Measurements from ENCODE around the gene ARMC2. TPM values are rescaled to one million over a fixed set of nuclear protein-coding genes. Genes with fewer than 3 reads are reported as not detected.

Gene ARMC2
- total and polyA plus RNA-seq, 8 donors: 7.8 to 30.0 (median 24.9) TPM

- Histone ChIP-seq H3K36me3 (no peaks in the 10 kb centered on the region), H3K27me3 (no peaks in the 10 kb centered on the region), H3K4me1 (peaks cover 44 to 65% of the 10 kb centered on the region in 2 donors), H3K27ac (peak overlapping the region; percentile 55 to 89), H3K4me3 (no peak overlapping the region), H3K9me3 (no peaks in the 10 kb centered on the region)
- no peak for DNase-seq
- intact Hi-C loops (cut with DNase I): no loop called here
- ATAC-seq: peak; percentile 5
- TF ChIP-seq, protein P1, sequence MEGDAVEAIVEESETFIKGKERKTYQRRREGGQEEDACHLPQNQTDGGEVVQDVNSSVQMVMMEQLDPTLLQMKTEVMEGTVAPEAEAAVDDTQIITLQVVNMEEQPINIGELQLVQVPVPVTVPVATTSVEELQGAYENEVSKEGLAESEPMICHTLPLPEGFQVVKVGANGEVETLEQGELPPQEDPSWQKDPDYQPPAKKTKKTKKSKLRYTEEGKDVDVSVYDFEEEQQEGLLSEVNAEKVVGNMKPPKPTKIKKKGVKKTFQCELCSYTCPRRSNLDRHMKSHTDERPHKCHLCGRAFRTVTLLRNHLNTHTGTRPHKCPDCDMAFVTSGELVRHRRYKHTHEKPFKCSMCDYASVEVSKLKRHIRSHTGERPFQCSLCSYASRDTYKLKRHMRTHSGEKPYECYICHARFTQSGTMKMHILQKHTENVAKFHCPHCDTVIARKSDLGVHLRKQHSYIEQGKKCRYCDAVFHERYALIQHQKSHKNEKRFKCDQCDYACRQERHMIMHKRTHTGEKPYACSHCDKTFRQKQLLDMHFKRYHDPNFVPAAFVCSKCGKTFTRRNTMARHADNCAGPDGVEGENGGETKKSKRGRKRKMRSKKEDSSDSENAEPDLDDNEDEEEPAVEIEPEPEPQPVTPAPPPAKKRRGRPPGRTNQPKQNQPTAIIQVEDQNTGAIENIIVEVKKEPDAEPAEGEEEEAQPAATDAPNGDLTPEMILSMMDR (IDR thresholded peaks at IDR 0.05): no peak
Measured at GRCh38 chr6:108946695-108947094, 98.5 kb downstream of the ARMC2 start.

- H3K4me1 ChIP-seq: peaks cover 42 to 59% of the 10 kb centered on the region in 2 donors
- H3K27ac ChIP-seq: peak overlapping the region; percentile 55 to 89
- no peak overlapping the region for H3K4me3 ChIP-seq
- H3K9me3 ChIP-seq: no peaks in the 10 kb centered on the region
- no peaks in the 10 kb centered on the region for H3K27me3 ChIP-seq
- DNase-seq (peak in 2 of 4 donors; percentile 52 to 86), ATAC-seq (peak; percentile 73)
- no peaks in the 10 kb centered on the region for H3K36me3 ChIP-seq
- intact Hi-C loops (cut with DNase I): no loop called here
- TF ChIP-seq, protein P1 (IDR thresholded peaks at IDR 0.05): no peak
Measured at GRCh38 chr6:108947114-108947854, 99.1 kb downstream of the ARMC2 start.

- TF ChIP-seq, protein P1 (IDR thresholded peaks at IDR 0.05): no peak
- ATAC-seq (peak; percentile 13), DNase-seq (peak in 1 of 4 donors; percentile 51)
- no peaks in the 10 kb centered on the region for H3K27me3 ChIP-seq
- intact Hi-C loops (cut with DNase I): no loop called here
- H3K4me3 ChIP-seq: no peak overlapping the region
- peaks cover 35 to 50% of the 10 kb centered on the region in 2 donors for H3K4me1 ChIP-seq
- H3K9me3 ChIP-seq: no peaks in the 10 kb centered on the region
- no peaks in the 10 kb centered on the region for H3K36me3 ChIP-seq
- peak overlapping the region; percentile 13 to 89 for H3K27ac ChIP-seq
Measured at GRCh38 chr6:108948181-108948661, 100.0 kb downstream of the ARMC2 start.

- intact Hi-C loops (cut with DNase I): no loop called here
- peak overlapping the region in 1 of 2 donors; percentile 13 for H3K27ac ChIP-seq
- no peaks in the 10 kb centered on the region for H3K9me3 ChIP-seq
- DNase-seq: peak in 2 of 4 donors; percentile 70 to 88
- no peak for ATAC-seq
- no peak overlapping the region for H3K4me3 ChIP-seq
- H3K4me1 ChIP-seq: peaks cover 26 to 32% of the 10 kb centered on the region in 2 donors
- H3K27me3 ChIP-seq: no peaks in the 10 kb centered on the region
- TF ChIP-seq, protein P1 (IDR thresholded peaks at IDR 0.05): no peak
- no peaks in the 10 kb centered on the region for H3K36me3 ChIP-seq
Measured at GRCh38 chr6:108951351-108951953, 103.2 kb downstream of the ARMC2 start.
